ENCODE measurements around the gene KCTD5.

The KCTD5 gene

DNA sequence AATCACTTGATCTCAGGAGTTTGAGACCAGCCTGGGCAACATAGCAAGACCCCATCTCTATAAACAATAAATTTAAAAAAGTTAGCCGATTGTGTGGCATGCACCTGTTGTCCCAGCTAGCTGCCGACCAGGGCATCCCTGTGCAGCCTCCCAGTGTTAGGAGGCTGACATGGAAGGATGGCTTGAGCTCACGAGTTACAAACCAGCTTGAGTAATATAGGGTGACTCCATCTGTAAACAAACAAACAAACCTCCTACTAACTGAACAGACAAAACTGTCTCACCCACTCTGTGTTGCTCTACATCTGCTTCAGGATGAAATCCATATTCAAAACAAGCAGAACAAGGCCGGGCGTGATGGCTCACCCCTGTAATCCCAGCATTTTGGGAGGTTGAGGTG lies 44.6 kb downstream of the KCTD5 start:
- no peak for DNase-seq (ENCODE audit: low read depth in 2 of 2)

DNA sequence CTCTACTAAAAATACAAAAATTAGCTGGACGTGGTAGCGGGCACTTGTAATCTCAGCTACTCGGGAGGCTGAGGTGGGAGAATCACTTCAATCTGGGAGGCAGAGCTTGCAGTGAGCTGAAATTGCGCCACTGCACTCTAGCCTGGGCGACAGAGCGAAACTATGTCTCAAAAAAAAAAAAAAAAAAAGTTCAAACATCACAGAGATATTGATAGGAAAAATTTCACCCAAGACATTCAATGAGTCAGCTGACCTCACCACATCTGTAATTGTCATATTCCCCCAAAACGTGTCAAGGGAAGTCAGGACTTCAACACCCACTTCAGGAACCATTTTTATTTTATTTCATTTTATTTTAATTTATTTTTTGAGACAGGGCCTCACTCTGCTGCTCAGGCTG lies 45.7 kb downstream of the KCTD5 start:
- DNase-seq (ENCODE audit: low read depth in 2 of 2) = no peak

DNA sequence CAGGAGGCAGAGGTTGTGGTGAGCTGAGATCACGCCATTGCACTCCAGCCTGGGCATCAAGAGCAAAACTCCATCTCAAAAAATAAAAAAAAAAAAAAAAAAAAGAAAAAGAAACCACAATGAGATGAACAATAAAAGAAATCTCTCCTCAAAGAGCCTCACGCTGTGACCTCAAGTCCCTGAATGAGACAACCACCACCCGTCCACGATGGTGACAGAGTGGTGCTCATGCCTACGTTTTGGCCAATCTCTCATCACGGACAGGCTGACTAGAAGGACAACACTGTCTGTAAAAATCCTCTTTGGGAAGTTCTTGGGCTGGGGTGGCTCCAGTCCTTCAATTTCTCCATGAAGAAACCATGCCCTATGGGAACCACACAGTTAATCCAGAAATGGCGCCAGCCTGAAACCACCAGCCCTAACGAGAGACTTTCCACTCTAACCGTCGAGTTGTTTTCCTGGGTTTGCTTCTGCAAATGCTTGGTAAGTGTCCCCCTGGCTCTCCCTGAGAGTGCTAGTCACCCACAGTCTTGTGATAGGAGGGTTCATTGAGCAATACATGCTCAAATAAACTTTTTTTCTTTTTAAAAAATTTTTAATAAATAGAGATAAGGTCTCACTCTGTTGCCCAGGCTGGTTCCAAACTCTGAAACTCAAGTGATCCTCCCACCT lies 52.7 kb downstream of the KCTD5 start:
- no peak for DNase-seq (ENCODE audit: low read depth in 2 of 2)

DNA sequence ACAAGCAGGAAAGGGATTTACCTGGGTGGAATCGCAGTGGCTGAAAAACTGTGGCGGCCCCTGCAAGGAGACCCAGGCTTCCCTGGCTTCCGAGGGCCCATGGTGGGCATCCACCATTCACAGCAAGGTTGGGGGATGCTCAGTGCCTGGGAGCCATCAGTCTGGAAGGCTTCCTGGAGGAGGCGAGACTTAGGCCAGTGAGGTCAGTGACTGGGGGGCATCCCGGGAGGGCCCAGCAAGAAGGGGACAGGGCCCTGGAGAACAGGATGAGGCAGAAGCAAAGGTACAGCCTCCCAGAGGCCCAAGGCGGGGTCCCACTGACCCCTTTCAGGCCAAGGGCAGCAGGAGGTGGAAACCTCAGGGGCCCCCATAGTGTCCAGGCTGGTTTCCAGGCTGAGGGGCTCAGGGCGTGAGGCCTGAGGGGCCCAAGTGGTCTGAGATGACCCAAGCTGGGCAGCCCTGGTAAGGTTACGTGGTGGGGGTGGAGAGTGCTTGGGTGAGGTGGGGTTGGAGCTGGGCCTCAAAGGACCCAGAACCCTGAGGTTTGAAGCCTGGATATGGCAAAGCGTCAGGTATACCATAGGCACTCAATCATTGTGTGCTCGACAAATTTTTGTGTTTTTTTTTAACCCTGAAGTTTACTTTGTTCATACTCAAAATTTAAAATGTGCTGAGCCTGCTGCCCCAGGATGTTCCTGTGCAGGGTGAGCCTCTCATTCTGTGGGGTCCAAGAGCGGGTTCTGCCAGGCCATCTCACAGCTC lies 54.3 kb downstream of the KCTD5 start:
- DNase-seq (ENCODE audit: low read depth in 2 of 2) = no peak

DNA sequence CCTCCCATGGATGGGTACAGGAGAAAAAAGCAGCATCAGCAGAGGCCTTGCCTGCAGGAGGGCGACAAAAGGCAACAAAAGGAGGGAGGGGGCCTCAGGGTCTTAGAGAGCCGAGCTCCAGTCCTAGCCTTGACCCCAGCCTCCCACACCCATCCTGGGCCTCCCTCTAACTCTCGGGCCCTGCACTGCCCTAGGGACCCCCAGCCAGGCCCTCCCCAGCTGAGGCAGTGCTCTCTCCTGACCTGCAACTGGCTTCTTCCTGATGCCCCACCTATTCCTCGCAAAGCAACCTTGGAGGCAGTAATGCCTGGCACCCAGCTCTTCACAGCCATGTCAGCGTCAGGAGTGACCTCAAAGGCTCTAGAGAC lies 54.9 kb downstream of the KCTD5 start:
- DNase-seq (ENCODE audit: low read depth in 2 of 2) = no peak

DNA sequence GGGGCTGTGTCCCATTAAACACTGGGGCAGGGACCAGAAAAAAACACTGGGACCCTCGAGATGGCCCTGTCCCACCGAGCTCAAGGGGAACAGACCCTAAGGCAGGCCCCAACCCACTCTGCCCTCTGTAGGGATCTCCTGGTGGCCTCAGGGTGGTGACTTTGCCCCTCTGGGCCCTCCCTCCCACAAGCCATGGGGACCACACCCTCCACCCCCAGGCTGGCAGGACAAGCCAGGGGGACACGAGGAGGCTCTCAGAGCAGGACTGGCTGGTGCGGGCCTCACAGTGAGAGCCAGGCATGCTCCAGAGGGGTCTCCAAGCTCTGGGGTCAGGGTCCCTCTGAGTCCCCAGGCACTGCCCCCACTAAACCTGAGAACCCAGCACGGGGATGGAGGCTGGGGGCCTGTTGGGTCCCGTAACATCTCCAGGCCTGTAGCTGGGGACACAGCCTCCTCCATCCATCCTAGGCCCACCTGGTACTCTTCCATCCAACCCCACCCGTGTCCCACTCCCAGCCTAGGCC lies 55.6 kb downstream of the KCTD5 start:
- no peak for DNase-seq (ENCODE audit: low read depth in 2 of 2)

DNA sequence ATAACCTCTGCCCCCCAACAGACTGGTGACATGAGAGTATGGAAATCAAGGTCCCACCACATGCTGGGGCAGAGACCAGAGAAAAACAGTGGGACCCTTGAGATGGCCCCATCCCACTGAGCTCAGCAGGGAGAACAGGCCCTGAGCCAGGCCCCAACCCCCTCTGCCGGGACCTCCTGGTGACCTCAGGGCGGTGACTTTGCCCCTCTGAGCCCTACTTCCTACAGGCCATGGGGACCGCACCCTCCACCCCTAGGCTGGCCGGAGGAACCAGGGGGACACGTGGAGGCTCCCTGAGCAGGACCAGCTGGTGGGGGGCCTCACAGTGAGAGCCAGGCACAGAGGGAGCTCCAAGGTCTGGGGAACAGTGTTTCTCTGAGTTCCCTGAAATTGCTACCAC lies 56.3 kb downstream of the KCTD5 start:
- no peak for DNase-seq (ENCODE audit: low read depth in 2 of 2)

DNA sequence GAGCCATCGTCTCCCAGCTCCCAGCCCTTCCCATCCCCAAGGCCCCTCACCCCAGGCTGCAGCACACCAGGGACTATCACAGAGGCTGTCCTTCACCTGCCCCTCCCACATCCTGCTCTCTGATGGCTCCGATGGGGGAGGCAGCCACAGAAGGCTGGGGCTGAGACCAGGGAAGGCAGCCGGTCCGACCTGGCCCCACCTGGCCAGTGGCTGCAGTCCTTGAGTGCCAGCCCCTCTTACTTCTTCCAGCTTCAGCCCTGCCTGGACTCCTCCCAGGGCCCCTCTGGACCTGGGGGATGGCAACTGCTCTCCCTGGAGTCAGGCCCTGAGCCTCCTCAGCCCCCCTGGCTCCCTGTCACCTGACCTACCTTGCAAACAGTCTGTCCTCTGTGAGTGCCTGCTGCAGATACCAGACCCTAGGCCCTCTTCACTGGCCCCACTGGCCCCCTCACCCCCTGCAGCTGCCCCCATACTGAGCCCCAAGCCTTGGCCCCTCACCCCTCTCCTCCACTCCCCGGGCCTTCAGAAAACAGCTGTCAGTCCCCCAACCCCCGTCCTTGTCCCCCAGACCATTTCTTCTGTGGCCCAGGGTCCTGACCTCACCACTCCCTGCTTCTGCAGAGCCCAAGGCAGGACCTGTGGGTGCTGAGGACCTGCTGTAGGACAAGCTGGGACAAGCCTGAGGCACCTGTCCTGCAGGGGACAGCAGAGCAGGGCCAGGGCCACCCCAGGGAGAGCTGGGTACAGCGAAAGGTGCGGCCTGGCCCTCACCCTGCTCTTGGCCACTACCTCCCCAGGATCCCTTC lies 57.5 kb downstream of the KCTD5 start:
- DNase-seq (ENCODE audit: low read depth in 2 of 2) = no peak

DNA sequence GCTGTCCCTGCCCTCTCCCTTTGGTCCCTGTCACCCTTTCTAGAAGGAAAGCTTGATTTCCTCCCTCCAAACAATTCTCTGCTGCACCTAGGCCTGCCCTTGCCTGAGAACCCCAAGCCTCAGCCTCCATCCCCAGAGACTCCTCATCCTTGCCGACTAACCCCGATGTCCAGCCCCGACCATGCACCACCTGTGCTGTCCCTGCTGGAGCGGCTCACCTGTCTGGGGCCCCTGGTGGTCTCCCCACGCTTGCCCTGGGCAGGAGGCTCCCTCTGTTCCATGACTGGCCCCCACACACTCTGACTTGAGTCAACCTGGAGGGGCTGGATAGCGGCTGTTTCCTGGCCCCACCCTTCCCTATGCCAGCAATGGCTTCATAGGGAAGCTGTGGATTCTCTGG lies 58.2 kb downstream of the KCTD5 start:
- no peak for DNase-seq (ENCODE audit: low read depth in 2 of 2)

DNA sequence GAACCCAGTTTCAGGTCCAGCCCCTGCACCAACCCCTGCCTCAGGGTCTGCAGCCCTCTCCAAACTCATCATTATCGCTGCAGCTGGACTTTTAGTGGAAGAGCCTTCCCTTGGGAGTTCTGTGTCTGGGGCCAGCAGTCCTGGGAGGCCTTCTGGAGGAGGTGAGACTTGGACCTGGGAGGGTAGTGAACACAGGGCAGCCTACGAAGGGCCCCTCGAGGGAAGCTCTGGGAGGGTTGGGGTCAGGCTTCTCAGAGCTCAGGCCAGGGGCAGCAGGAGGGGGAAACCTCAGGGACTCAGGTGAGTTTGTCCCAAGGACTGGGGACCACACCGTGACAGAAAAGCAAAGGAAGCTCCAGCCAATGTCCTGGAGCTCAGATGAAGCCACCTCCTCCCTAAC lies 58.8 kb downstream of the KCTD5 start:
- no peak for DNase-seq (ENCODE audit: low read depth in 2 of 2)

DNA sequence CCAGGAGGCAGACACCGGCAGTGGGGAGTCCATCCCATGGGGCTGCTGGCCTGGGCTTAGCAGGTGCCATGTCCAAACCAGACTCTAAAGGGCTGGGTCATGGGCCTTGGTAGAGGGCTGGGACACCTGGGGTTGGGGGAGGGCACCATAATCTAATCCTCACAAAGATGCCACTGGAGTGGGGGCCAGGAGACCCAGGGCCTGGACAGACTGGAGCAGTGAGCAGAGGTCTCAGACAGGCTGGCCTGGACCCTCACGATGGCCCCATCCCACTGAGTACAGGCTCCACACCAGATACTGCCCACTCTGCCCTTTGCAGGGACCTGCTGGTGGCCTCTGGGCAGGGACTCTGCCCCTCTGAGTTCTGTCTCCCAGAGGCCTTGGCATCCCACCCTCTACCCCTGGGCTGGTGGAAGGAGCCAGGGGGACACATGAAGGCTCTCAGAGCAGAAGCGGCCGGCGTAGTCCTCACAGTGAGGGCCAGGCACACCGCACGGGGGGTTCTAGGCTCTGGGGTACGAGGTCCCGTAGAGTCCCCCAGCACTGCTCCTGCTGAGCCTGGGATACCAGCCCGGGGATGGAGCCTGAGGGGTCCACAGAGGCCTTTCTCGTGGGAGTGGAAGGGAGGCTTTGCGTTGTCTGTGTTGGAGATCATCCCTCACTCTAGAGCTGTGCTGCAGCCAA lies 60.1 kb downstream of the KCTD5 start:
- DNase-seq (ENCODE audit: low read depth in 2 of 2) = no peak

DNA sequence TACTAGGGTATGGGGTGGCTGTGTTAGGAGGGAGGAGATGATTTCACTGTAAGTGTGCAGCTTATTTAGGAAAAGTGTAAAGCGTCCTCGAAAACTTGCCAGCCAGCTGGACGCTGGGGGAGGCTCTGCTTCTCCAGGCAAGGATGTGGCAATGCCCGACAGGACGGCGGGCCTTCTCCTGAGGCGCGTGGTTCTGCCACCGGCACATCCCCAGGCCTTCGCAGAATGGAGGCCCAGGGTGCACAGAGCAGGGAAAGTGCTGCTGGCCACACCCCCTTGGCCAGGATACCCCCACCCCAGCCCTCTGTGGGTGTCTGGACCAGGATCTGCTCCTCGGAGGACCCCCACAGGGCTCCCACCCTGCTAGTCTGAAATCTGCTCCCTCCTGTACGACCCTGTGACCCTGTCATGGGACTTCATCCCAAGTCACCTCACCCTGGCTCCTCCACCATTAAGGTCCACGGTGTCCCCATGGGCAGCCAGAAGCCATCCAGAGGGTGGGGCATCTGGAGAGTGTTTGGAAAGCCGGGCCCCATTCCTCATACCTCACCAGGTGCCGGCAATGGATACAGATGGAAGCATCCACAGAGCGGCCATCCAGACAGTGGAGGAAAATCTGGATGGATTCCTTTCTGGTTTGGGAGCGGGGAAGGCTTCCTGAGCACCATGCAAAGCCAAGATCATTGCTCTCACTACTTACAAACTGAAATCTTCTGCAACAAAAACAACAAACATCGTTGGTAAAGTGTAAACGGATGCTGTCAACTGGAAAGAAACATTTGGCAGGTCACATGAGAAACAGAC lies 60.9 kb downstream of the KCTD5 start:
- no peak for DNase-seq (ENCODE audit: low read depth in 2 of 2)

DNA sequence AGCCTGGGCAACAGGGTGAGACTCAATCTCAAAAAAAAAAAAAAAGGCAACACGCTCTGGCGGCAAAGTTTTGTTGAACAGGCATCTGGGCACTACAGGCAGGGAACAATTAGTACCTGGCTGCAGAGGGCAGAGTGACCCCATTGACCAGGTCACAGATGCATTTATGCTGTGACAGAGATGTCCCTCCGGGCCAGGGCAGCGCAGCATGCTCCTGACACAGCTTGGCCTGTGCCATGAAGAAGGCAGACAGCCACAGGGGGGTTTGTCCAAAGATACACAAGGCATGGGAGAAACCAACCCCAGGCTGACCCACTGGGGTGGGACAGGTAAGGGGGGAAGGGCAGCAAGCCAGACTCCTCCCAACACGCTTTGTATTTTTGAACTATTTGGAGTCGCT lies 62.4 kb downstream of the KCTD5 start:
- DNase-seq (ENCODE audit: low read depth in 2 of 2) = no peak

DNA sequence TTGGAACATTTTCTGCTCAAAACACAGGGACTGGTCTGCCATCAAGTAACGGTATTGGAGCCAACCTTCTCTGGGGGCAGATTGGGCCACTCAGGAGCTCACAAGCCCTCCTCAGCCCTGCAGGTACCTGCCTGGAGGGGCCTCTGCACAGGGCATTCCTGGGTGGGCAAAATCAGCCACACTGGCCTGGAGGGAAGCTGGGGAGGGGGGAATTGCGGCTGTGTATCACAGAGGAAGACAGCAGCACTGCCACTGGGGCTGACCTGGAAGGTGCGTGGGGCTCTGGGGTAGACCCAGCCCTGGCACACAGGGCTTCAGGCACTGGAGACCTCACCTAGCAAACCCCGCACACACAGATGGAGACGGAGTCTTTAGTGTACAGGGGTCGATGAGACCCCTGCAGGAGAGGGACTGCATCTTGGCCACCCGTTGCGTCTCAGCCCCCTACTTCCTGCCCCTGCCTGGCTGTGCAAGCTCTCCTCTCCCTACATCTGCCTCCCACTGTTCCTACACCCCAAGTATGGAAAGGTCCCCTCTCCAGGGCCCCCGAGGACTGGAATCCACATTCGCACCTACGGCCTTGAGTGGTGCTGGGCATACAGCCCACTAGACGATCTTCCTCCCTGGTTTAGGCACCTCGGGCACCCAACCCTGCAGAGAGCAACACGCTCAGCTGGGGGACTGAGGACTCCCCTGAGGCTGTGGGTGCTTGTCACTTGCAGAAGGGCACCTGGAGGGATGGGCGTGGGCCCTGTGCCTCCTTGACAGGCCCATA lies 63.0 kb downstream of the KCTD5 start:
- DNase-seq (ENCODE audit: low read depth in 2 of 2) = no peak

DNA sequence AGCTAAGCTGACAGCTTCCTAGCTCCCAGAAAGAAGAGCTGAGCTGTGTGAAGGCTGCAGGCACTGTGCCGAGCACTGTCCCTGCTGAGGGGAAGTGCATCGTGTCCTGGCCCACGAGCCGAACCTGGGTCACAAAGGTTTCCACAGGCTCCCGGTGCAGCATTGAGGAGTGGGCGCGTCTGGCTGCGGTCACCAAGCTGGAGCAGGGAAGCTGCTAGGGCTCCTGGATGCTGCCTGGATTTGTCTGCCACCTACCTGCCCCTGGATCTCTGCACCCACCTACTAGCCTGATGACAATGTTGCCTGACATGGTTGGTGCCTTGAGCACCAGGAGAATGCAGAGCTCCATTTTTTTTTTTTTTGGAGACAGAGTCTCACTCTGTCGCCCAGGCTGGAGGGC lies 63.6 kb downstream of the KCTD5 start:
- no peak for DNase-seq (ENCODE audit: low read depth in 2 of 2)

DNA sequence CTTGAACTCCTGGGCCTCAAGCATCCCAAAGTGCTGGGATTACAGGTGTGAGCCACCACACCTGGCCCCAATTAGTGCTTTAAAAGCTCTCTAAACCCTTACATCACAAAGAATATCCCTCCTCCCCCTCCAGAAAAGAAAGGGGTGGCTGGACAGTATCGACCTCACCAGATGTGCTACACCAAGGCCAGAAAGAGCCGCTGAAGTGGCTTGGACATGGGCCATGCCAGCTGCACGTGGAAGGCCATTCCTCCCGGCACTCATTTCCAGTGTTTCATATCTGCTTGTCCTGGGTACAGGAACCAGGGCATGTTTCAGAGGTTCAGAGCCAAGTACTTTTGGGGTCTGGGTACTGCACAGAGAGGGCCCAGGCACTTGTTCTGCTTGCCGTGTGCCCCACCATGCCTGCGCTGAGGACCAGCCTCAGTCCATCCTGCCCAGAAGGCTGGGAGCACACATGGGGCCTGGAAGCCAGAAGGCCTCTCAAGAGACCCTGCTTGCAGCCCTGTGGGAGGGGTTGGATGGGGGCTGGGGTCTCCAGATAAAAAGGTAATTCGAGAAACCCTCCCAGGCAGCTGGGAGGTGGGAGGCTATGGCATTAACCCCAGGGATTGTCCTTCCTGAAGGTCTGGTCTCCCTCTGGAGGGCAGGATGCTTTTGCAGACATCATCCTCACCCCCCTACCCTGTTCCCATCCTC lies 66.6 kb downstream of the KCTD5 start:
- DNase-seq (ENCODE audit: low read depth in 2 of 2) = no peak

DNA sequence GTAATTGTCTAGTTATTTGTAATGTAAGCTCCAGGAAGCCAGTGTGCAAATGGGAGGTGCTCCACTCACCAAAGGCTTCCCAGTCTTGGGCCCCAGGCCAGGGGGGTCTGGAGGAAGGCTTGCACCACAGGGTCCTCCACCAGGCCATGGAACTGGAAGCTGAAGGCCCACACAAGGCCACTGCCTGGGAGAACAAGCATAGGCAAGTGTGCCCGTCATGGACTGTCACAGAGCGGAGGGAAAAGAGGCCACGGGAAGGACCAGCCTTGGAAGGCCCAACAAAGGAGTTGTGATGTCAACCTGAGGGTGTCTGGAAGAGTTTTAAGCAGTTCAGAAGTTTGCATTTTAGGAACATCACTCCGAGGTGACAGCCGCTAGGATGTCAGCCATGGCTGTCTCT lies 67.2 kb downstream of the KCTD5 start:
- DNase-seq (ENCODE audit: low read depth in 2 of 2) = no peak

DNA sequence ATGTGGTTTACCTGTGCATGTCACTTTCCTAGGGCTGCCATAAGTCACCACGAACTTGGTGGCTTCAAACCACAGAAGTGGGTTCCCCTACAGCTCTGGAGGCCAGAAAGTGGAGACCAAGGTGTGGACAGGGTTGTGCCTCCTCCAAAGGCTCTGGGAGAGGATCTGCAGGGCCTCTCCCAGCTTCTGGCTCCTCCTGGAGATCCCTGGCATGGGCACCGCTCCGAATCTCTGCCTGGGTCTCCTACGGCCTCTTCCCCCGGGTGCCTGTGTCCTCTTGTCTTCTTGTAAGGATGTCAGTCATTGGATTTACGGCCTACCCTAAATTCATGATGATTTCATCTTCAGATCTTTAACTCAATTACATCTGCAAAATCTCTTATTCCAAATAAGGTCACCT lies 67.6 kb downstream of the KCTD5 start:
- no peak for DNase-seq (ENCODE audit: low read depth in 2 of 2)

DNA sequence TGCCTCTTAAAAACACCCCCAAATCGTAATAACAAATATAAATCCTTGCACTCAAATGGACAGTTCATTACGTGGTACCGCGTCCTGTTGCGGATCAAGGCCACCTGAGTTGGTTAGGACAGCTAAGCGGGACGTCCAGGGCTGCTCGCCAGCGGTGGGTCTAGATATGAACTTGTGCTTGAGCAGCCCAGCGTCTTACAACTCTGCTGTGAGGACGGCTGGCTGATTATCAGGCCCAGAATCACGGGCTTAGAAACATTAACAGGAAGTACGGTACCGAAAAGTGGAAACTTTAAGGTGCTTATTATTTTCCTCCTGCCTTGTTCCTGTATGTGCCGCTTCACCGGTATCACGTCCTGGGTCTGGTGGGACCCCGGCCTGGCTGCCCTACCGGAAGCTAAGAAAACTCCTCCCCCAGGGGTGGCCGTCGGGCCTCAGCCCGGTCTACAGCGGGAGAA lies 69.3 kb downstream of the KCTD5 start:
- DNase-seq (ENCODE audit: low read depth in 2 of 2) = no peak
